Measurements from ENCODE around the gene NANS. TPM values are rescaled to one million over a fixed set of nuclear protein-coding genes. Genes with fewer than 3 reads are reported as not detected.

NANS gene
- total RNA-seq = 82.4 and 83.1 TPM in 2 replicates

GRCh38 chr9:98056269-98057137 lies at the start of gene NANS:
Gene NANS (plus strand): TSS chr9:98056732. CDS start chr9:98056809, 77 bp downstream.

GRCh38 chr9:98118640-98119601 lies 62.4 kb downstream of the NANS start, which contains the start of gene TRIM14:
Gene TRIM14 (minus strand): TSS chr9:98119222. CDS start chr9:98119188, 34 bp downstream.

Other genes starting within 250 kb of the NANS start
- not detected in 2 replicates for gene FOXE1, start 203.5 kb upstream of the NANS start, total RNA-seq
- gene TRMO, start 134.2 kb upstream of the NANS start, total RNA-seq = 20.8 and 21.1 TPM in 2 replicates
- not detected in 2 replicates for gene HEMGN, start 118.6 kb upstream of the NANS start, total RNA-seq
- 6.4 and 7.8 TPM in 2 replicates for gene ANP32B, start 73.4 kb upstream of the NANS start, total RNA-seq
- gene TRIM14, start 62.5 kb downstream of the NANS start, total RNA-seq = 0.95 and 1.1 TPM in 2 replicates
- gene CORO2A, start 135.9 kb downstream of the NANS start, total RNA-seq = 0.26 and 0.76 TPM in 2 replicates
- gene TBC1D2, start 198.9 kb downstream of the NANS start, total RNA-seq = 1.4 and 1.6 TPM in 2 replicates